Stomach (tissue), 4 donors: Measurements from ENCODE around the gene SEC62.

Experiments used
- CTCF ChIP-seq, 7 experiments: fragments of 450-650 bp in 4 of 7; fragments of 200-600 bp in 3 of 7; sonication (generic) in 3 of 7; IDR thresholded peaks; one replicate each; pipeline ENCODE4 v1.5.1; 2016 to 2019; ENCODE audit warnings: antibody characterized with exemption in 7 of 7, control low read depth in 2 of 7, mild to moderate bottlenecking in 1 of 7
- POLR2A ChIP-seq, 4 donors: fragments of 450-650 bp; IDR thresholded peaks; one replicate each; pipeline ENCODE4 v1.6.1; 2016; ENCODE audit warnings: antibody characterized with exemption in 4 of 4, control low read depth in 2 of 4, mild to moderate bottlenecking in 1 of 4, moderate library complexity in 1 of 4

DNA sequence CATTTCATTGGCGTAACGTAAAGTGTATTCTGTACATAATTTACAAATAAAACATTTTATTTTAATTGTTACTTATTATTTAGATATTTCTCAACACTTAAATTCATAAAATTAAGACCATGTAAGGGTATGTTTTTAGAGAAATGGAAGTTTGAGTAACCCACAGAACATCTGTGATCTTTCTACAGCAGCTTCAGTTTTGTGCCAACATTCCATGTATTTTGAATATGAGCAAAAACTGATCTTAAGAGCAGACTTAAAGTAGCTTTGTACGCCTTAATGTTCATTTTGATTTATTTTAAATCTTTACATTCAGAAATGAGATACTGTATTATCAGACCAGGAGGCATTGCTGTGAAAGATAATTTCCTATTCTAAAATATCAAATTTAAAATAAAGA is 27.2 kb downstream of the SEC62 start:
- TF ChIP-seq CTCF (IDR thresholded peaks at IDR 0.05): no peak
- no peak for TF ChIP-seq POLR2A (IDR thresholded peaks at IDR 0.05)
